Gastroesophageal sphincter (tissue), 4 donors: ENCODE data around the gene TRHDE. TPM values are rescaled to one million over a fixed set of nuclear protein-coding genes. Genes with fewer than 3 reads are reported as not detected.

Source experiments
- ATAC-seq: fragments of 150-250 bp; one replicate; pipeline ENCODE4 v1.9.1; 2016; ENCODE audit warnings: mild to moderate bottlenecking, moderate library complexity
- H3K27ac ChIP-seq, 4 donors: fragments of 200-600 bp; sonication (generic) in 3 of 4; 1 replicate in 3 of 4; 2 replicates in 1 of 4; pipeline ENCODE4 v1.5.1; 2016 to 2019
- H3K27me3 ChIP-seq: fragments of 200-600 bp; sonication (generic); one replicate; pipeline ENCODE4 v1.5.1; 2019
- H3K36me3 ChIP-seq, 2 donors: fragments of 200-600 bp; sonication (generic); one replicate each; pipeline ENCODE4 v1.5.1; 2019; ENCODE audit warnings: control low read depth in 1 of 2
- H3K4me1 ChIP-seq, 3 donors: fragments of 200-600 bp; sonication (generic); 1 replicate in 2 of 3; 2 replicates in 1 of 3; pipeline ENCODE4 v1.5.1; 2016 to 2019; ENCODE audit warnings: control low read depth in 2 of 3
- H3K4me3 ChIP-seq, 2 donors: fragments of 200-600 bp; sonication (generic); one replicate each; pipeline ENCODE4 v1.5.1; 2019; ENCODE audit warnings: mild to moderate bottlenecking in 1 of 2, moderate library complexity in 1 of 2
- H3K9me3 ChIP-seq, 3 donors: fragments of 200-600 bp; sonication (generic); one replicate each; pipeline ENCODE4 v1.5.1; 2017 to 2019; ENCODE audit warnings: control low read depth in 2 of 3
- EP300 ChIP-seq: sonication (generic); formaldehyde crosslinking; IDR thresholded peaks from one replicate; pipeline ENCODE4 v1.6.1; 2017; ENCODE audit warnings: antibody characterized with exemption, mild to moderate bottlenecking
- POLR2A ChIP-seq, 2 donors: fragments of 450-650 bp; IDR thresholded peaks; one replicate each; pipeline ENCODE4 v1.6.1; 2017; ENCODE audit warnings: antibody characterized with exemption in 2 of 2, mild to moderate bottlenecking in 2 of 2, moderate library complexity in 1 of 2
- POLR2AphosphoS5 ChIP-seq: sonication (generic); formaldehyde crosslinking; IDR thresholded peaks from one replicate; pipeline ENCODE4 v1.6.1; 2017; ENCODE audit warnings: antibody characterized with exemption
- WGBS, 2 donors: methylation state at CpG; one replicate each; pipeline ENCODE4 v1.1.5; 2018; ENCODE audit warnings: low coverage in 1 of 2; 5-methylcytosine and 5-hydroxymethylcytosine counted together
- total RNA-seq, 4 donors: library from RNA; depleted of rRNA; stranded (reverse); fragments of >200 nt; gene quantifications; one replicate each; pipeline ENCODE4 v1.1.0, GENCODE V29; 2016
- TF ChIP-seq, protein P1 (sequence below), 4 experiments: fragments of 200-600 bp in 2 of 4; fragments of 450-650 bp in 2 of 4; sonication (generic) in 1 of 4; IDR thresholded peaks; one replicate each; pipeline ENCODE4 v1.5.1; 2017 to 2019; ENCODE audit warnings: antibody characterized with exemption in 4 of 4, mild to moderate bottlenecking in 2 of 4, moderate library complexity in 2 of 4

TRHDE gene
- total RNA-seq, 4 donors from 2014 or later, result 0.74 to 2.3 (median 1.0) TPM

DNA sequence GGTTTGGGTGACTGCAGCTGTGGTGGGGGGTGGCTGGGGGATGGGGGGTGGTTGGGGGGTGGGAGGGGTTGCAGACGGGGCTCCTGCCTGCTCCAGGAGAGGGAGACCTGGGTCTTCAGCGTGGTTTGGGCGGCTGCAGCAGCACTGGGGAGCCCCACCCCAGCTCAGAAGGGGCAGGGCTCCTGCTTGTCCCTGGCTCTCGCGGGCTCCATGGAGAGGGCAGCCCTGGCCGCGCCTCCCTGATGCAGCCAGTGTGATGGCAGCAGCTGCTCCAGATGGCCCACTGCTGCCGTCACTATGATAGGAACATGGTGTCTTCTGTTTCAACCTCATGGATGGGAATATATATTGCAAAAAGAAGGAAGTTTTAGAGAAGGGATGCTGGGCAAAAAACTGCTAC lies 22.9 kb downstream of the TRHDE start:
- Histone ChIP-seq H3K4me1 (no peaks in the 10 kb centered on the region), H3K27ac (no peak overlapping the region), H3K4me3 (no peak overlapping the region), H3K27me3 (peaks cover 7% of the 10 kb centered on the region), H3K9me3 (no peaks in the 10 kb centered on the region), H3K36me3 (no peaks in the 10 kb centered on the region)
- no peak for ATAC-seq
- WGBS, 2 donors, result no CpG with 5 or more reads among the region's 8 CpGs
- TF ChIP-seq, protein P1, sequence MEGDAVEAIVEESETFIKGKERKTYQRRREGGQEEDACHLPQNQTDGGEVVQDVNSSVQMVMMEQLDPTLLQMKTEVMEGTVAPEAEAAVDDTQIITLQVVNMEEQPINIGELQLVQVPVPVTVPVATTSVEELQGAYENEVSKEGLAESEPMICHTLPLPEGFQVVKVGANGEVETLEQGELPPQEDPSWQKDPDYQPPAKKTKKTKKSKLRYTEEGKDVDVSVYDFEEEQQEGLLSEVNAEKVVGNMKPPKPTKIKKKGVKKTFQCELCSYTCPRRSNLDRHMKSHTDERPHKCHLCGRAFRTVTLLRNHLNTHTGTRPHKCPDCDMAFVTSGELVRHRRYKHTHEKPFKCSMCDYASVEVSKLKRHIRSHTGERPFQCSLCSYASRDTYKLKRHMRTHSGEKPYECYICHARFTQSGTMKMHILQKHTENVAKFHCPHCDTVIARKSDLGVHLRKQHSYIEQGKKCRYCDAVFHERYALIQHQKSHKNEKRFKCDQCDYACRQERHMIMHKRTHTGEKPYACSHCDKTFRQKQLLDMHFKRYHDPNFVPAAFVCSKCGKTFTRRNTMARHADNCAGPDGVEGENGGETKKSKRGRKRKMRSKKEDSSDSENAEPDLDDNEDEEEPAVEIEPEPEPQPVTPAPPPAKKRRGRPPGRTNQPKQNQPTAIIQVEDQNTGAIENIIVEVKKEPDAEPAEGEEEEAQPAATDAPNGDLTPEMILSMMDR (IDR thresholded peaks at IDR 0.05), result no peak
- TF ChIP-seq POLR2A (IDR thresholded peaks at IDR 0.05) (no peak), EP300 (no peak), POLR2AphosphoS5 (no peak)

DNA sequence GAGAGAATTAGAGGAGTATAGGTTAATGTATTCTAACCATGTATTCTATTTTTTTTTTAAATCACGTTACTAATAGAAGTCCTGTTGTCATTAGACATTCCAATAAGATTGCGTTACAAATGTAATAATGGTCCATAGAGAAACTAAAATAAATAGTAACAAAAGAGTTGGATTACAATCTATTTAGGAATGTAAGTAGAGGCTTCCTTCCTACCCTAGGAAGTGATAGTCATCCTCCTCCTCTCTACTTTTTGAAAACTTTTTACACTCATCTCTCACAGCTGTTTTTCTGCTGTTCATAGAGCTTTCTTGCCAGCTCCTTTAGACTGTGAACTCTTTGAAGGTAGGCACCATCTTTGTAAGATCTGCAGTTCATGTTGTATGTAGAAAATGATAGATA lies 23.6 kb downstream of the TRHDE start:
- H3K4me3 ChIP-seq, result no peak overlapping the region

DNA sequence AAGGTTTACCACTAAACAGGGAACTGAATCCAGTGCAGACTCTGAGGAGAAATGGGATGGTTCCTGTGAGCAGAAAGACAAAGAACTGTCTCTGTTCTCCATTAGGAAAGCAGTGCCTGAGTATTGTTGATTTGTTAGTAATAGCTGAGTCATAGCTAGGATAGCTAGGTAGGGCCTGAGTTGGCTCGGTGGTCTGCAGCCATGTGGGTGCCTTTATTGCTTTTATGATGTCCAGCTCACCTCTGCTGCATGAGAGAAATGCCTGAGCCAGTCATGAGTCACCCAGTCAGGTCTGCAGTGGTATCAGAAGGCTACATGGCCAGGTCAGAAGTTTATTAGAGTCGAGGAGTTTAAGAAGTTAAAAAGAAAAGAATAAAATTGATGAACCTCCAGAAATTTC lies 24.2 kb downstream of the TRHDE start:
- no peak for ATAC-seq
- no peaks in the 10 kb centered on the region for H3K9me3 ChIP-seq
- H3K4me1 ChIP-seq, result no peaks in the 10 kb centered on the region
- H3K4me3 ChIP-seq, result no peak overlapping the region
- H3K36me3 ChIP-seq, result no peaks in the 10 kb centered on the region
- TF ChIP-seq POLR2A (IDR thresholded peaks at IDR 0.05) (no peak), EP300 (no peak), POLR2AphosphoS5 (no peak)
- TF ChIP-seq, protein P1 (IDR thresholded peaks at IDR 0.05), result no peak
- WGBS, 2 donors, result 43 to 61% methylated on average over 1 to 2 of the region's 2 CpGs
- H3K27me3 ChIP-seq, result peaks cover 7% of the 10 kb centered on the region
- H3K27ac ChIP-seq, result no peak overlapping the region

More for the DNA sequence above, 23.6 kb downstream of the TRHDE start:
- TF ChIP-seq POLR2A (IDR thresholded peaks at IDR 0.05), result no peak
- ATAC-seq, result no peak
- peaks cover 7% of the 10 kb centered on the region for H3K27me3 ChIP-seq
- no peaks in the 10 kb centered on the region for H3K36me3 ChIP-seq
- H3K9me3 ChIP-seq, result no peaks in the 10 kb centered on the region
- no peak overlapping the region for H3K27ac ChIP-seq
- H3K4me1 ChIP-seq, result no peaks in the 10 kb centered on the region
- WGBS, 2 donors, result 73 to 76% methylated on average over 2 of the region's 2 CpGs

DNA sequence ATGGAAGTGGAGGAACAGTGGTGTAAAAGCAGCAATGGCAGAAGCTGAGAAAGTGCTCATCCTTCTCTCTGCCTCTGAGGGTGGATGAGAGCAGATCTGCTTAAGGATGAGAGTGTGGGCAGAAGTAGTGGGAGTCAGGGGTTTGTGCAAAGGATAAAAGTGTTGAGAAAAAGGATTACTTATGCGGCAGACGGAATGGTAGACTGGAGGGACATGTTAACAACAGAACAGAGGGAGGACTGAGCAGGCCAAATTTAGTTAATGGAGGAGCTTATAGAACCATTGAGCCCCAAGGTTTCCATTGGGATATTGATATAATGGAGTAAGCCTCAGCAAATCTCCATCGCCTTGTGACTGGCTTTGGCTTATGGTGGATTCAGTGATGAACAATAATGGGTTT lies 25.5 kb downstream of the TRHDE start:
- H3K4me3 ChIP-seq, result no peak overlapping the region
- no peaks in the 10 kb centered on the region for H3K4me1 ChIP-seq
- peaks cover 7% of the 10 kb centered on the region for H3K27me3 ChIP-seq
- no peaks in the 10 kb centered on the region for H3K9me3 ChIP-seq
- H3K36me3 ChIP-seq, result no peaks in the 10 kb centered on the region
- ATAC-seq, result no peak
- TF ChIP-seq EP300 (no peak), POLR2AphosphoS5 (no peak), POLR2A (IDR thresholded peaks at IDR 0.05) (no peak)
- TF ChIP-seq, protein P1 (IDR thresholded peaks at IDR 0.05), result no peak
- H3K27ac ChIP-seq, result no peak overlapping the region
- 67 to 92% methylated on average over 2 to 3 of the region's 3 CpGs for WGBS, 2 donors

DNA sequence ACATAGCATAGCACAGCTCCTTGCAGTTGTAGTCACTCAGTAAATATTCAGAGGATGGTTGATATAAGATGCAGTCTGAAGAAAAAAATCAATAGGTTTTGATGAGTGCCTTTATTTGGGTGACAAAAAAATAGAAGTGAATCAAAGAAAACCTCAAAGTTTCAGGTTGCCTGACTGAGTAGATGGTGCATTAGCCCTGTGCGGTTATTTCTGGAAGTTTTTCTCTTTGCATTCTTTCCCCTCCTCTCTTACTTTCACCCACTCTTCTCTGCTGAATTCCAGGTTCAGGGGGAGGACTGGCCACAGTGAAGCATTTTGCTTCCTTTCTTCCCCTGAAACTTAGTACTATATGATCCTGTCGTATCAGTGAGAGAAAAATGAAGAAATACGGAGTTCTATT lies 28.6 kb downstream of the TRHDE start:
- Histone ChIP-seq H3K36me3 (no peaks in the 10 kb centered on the region), H3K27me3 (no peaks in the 10 kb centered on the region), H3K27ac (no peak overlapping the region), H3K4me1 (no peaks in the 10 kb centered on the region), H3K9me3 (no peaks in the 10 kb centered on the region), H3K4me3 (no peak overlapping the region)
- WGBS, 2 donors, result 81 to 87% methylated on average over 3 of the region's 3 CpGs
- TF ChIP-seq POLR2A (IDR thresholded peaks at IDR 0.05) (no peak), EP300 (no peak), POLR2AphosphoS5 (no peak)
- TF ChIP-seq, protein P1 (IDR thresholded peaks at IDR 0.05), result no peak
- ATAC-seq, result no peak
